Right kidney (tissue), 1 donor: ENCODE results near the gene PDE3B.
"Not testable (repeated sequence)": the region's sequence is repeated elsewhere in the genome, so short reads cannot be mapped to it uniquely, and the experiment has no call there.

ENCODE experiments used
- DNase-seq: peaks from one replicate; pipeline ENCODE4 v3.0.0-alpha.2; 2016

The PDE3B gene

DNA sequence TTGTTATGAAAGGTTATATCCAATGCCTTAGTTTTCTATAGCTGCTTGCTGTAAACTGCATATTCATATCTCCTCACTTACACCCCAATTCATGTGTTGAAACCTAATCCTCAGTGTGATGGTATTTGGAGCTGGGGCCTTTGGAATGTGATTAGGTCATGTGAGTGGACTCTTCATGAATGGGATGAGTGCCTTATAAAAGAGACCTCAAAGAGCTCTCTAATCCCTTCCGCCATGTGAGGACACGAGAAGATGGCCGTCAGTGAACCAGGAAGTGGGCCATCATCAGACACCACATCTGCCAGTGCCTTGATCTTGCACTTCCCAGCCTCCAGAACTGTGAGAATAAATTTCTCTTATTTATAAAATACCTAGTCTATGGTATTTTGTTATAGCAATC, 169.2 kb downstream of the PDE3B start:
- no peak for DNase-seq

DNA sequence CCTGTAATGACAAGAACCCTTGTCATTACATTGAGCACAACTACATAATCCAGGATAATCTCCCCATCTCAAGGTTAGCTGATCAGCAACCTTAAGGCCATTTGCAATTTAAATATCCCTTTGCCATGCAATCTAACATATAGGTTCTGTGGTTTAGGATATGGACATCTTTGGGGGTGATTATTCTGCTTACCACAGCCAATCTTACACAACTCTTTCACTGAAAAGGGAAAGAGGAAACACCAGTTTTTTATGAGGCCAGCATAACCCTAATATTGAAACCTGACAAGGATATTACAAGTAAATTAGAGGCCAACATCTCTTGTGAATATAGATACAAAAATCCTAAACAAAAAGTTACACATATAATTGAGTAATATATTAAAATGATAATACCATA, 169.9 kb downstream of the PDE3B start:
- DNase-seq, result no peak

DNA sequence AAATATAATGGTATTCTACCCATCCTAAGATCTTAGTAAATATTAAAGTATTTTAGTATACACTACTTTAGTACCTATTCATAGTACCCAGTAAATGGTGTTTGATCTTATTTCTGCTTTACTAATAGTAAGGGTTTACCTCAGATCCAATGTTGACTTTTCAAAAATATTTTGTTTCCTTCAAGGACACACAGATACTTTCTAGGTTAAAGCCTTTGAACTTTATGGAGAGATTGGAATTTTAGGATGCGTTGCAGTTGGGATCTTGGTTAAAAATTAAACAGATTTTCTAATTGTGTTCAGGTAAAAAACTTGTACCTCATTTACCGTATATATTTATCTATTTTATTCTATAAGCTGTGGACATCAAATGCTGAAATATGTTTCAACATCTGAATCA, 175.2 kb downstream of the PDE3B start:
- no peak for DNase-seq

DNA sequence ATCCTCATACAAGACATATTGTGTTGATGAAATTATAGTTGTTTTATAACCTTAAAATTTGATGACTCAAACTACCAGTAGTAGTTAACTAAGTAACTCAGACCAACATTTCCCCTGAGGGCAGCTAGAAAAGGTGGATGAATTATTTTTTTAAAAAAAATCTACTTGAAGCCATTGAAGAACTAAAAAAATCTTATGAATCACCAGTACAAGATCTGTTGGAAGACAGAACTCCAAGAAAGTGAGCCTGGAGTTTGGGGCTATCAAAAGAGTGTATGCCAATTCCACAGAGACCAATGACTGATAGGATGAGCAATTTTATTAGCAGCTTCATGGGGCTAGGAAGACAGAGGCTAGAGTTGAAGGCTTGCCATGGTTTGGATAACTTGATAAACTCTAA, 176.0 kb downstream of the PDE3B start:
- no peak for DNase-seq

DNA sequence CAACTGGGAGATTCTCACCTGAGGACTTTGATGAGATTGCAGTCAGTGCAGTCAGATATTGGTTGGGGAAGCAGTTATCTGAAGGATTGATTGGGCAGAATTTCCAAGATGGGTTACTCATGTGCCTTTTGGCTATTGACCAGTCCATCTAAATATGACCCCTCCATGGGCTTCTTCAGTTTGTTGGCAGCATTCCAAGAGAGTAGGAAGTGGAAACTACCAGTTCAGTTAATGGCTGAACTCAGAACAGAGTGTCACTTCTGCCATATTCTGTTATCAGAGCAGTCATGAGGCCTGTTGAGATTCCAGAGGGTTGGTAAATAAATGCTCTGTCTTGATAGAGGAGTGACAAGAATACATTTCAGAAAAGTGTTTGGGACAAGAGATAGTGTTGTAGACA, 177.4 kb downstream of the PDE3B start:
- DNase-seq, result no peak

DNA sequence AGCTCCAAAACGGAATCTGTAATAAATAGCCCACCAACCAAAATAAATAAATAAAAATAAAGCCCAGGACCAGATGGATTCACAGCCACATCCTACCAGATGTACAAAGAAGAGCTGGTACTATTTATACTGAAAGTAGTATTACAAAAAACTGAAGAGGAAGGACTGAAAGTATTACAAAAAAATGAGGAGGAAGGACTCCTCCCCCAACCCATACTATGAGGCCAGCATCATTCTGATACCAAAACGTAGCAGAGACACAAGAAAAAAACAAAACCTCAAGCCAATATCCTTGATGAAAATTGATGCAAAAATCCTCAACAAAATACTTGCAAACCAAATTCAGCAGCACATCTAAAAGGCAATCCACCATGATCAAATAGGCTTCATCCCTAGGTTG, 183.0 kb downstream of the PDE3B start:
- no peak for DNase-seq

DNA sequence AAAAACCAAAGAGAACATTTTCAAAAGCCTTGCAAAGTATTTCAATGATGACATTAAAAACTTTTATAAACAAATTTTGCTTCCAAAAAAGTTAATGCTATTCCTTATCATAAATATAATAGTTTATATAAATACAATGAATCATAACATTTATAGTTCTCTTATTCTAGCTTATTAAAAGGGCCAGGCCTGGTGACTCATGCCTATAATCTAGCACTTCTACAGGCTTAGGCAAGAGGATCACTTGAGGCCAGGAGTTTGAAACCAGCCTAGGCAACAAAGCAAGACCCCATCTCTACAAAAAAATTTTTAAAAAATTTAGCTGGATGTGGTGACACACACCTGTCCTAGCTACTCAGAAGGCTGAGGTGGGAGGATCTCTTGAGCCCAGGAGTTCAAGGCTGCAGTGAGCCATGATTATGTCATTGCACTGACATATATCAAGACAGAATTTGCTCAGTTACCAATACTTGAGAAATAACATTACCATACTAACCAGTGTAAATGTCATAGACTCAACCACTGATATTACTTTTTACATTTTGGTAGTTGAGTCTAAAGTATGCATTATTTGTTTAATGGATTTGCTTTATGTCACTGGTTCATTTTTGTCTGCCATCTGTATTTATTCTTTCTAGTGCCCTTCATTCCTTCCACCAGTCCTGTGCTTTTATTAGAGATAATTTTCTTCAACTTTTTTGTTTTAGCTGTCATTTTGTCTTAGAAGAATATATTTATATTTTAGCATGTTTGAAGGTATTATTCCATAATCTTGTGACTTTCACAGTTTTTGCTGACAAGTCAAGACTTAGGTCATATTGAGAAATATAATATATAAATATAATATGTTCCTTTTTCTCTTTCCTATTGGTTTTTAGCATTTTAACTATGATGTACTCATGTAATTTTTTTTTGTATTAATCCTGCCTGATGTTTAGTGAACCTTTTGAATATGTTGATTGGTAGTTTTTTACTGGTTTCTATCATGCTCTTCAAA, 192.2 kb downstream of the PDE3B start:
- no peak for DNase-seq

DNA sequence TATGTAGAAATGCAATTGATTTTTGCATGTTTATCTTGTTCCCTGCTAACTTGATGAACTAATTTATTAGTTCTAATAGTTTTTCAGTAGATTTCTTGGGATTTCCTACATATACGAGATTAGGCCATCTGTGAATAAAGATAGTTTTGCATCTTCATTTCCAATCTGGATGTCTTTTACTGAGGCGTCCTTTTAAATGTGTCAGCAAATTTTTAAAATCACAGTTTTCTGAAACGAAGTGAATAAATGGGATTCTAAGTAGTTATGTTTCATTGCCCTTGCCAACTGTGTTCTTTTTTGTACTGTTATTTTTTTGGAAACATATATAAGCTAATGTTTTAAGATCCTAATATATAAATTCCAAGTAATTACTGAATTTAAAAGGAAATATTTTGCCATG, 198.4 kb downstream of the PDE3B start:
- no peak for DNase-seq

DNA sequence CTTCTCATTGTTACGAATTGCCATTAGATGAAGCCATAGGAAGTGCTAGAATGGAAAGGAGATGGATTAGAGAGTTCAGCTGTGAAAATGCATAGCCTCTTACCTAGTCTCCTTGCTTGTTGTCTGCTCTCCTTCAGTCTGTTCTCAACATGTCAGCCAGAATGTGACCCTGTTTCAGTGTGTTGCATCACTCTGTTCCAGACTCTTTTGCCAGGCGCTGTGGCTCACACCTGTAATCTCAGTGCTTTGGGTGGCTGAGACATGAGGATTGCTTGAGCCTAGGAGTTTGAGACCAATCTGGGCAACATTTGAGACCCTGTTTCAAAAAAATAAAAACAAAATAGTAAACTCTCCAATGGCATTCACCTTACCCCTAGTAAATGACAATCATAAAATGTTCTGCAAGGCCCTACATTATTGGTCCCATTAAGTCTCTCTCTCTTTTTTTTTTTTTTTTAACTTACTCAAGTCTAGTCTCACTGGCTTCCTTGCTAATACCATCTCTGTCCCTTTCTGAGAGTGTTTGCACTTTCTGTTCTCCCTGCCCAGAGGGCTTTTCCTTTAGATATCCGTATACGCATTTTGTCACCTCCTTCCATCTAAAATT, 209.1 kb downstream of the PDE3B start:
- DNase-seq, result no peak

DNA sequence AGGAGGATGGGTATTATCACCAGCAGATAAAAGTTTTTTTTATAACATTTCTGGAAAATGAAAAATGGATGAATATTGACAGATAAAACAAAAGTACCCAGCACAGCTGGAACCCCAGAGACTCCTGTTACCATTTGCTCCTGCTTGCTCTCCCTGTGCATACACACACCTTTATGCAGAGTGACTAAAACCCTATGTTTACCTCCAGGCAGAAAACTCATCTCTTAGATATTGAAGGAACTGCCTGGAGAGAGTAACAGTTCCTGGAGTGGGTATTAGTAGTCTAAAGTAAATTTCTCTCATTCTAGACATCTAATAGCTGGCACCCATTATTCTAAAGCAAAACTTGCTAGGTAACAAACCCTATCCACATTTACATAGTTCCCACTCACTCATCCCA, 210.5 kb downstream of the PDE3B start:
- no peak for DNase-seq

DNA sequence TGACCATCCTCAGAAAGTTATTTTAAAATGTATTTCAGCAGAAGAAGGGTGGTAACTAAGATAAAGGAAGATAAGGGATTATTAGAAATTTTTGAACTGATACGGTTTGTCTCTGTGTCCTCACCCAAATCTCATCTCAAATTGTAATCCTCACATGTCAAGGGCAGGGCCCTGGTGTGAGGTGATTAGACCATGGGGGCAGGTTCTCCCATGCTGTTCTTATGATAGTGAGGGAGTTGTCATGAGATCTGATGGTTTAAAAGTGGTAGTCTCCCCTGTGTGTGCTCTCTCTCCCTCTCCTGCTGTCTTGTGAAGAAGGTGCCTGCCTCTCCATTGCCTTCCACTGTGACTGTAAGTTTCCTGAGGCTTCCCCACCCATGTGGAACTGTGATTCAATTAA, 212.3 kb downstream of the PDE3B start:
- no peak for DNase-seq

DNA sequence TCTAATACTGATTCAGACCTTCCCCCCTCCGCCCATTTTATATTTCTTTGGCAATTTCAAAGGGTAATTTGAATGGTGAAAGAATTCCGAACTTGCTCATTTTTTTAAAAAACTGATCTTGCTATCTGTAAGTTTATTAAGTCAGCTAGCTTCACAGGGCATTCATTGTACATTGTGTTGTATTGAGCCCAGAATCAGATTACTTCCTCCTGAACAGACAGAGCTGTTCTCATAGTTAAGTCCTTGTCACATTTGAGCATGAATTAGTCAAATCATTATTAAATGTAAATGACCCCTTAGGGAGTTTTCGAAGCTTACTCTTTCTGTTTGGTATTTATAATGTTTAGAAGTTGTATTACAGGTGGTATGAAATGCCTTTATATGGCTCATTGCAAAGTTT, 214.0 kb downstream of the PDE3B start:
- DNase-seq, result no peak

DNA sequence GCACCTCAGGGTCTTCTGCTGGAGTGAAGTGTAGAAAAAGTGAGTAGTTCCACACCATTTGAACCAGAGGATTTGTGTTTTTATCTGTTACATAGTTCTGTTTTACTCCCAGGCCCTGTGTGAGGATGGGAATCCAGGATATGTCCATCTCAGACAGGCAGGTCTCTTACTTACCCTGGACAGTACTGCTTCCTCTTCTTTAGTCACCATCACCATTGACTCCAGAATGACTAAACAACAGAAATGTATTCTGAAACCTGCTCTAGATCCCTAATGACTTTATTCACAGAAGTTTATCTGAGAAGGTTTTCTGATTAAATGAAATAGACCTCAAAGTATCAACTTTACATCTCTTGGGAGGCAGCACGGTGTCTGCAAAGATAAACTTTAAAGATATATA, 214.8 kb downstream of the PDE3B start:
- DNase-seq, result no peak

DNA sequence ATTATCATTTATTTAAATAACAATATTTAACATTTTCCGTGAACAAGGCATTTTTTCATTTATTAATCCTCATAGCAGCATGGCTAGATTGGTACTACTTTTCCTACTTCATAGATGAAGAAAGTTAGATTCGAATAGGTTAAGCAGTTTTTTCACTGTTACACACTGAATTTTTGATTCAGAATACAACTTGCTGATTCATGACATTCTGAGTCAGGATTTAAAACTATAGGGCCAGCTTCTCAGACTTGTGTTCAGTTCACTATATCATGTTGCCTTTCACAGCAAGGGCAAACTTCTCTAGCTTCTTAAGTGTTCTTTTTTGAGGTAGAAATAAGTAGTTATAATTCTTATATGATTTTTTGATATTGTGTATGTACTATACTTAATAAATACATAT, 216.9 kb downstream of the PDE3B start:
- no peak for DNase-seq

DNA sequence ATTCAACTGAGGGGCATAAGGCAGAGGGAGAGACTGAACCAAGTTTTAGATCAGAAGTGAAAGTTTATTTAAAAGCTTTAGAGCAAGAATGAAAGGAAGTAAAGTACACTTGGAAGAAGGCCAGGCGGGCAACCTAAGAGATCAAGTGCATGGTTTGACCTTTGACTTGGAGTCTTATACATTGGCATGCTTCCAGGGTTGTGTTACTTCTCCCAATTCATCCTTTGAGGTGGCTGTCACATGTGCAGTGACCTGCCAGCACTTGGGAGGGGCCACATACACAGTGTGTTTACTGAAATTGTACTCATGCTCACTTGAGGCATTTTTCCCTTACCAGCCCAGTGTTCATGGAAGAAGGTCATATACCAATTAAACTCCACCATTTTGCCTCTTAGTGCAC, 218.1 kb downstream of the PDE3B start:
- DNase-seq, result no peak

DNA sequence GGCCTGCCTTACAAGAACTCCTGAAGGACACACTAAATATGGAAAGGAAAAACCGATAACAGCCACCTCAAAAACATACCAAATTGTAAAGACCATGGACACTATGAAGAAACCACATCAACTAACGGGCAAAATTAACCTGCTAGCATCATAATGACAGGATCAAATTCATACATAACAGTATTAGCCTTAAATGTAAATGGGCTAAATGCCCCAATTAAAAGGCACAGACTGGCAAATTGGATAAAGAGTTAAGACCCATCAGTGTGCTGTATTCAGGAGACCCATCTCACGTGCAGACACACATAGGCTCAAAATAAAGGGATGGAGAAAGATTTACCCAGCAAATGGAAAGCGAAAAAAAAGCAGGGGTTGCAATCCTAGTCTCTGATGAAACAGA, 220.2 kb downstream of the PDE3B start:
- DNase-seq, result not testable (repeated sequence)

DNA sequence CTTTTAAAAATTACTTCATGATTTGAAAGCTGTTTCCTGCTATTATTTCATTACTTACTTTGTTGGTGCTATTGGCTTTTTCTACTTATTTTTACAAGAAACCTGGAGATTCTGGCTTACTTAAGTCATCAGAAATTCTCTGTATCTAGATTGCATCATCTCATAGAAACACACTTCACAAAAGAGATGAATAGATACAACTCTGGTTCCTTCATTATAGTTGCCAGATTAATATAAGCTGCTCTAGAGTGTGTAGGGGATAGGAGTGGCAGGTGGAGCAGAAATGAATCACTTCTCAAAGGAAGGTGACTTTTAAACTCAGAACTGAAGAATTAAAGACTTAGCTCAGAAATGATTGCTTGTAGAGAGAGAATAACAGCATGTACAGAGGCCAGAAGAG, 228.4 kb downstream of the PDE3B start:
- DNase-seq, result no peak

DNA sequence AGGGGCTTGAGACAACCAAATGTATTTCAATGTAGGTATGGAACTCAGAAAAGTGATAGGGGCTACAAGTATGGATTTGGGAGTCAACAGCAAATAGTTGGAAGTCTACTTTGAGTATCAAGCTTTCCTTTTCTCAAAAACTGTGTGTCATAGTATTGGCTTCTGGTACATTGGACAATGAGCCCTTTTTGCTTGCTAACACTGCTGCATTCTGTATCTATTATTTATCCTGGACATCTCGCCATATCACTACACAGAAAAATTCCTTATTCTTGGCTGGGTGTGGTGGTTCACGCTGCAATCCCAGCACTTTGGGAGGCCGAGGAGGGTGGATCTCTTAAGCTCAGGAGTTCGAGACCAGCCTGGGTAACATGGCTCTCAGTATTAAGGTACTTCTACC, 230.0 kb downstream of the PDE3B start:
- no peak for DNase-seq

DNA sequence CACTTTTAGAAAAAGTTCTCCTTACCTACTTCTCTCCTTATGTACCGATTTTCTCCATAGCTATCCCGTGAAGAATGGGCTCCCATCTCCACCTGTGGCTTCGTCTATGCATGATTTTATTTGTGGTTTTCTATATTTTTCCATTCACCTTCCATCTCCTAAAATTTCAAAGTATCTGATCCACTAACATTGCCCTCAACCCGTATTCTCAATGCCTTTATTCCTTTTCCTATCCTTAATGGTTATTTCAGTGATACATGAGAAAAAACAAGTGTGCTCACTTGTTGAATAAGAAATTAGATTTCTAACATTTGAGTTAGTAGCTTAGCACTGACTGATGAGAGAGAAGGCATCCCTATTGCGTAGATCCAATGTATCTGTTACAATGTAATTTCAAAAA, 231.6 kb downstream of the PDE3B start:
- no peak for DNase-seq

DNA sequence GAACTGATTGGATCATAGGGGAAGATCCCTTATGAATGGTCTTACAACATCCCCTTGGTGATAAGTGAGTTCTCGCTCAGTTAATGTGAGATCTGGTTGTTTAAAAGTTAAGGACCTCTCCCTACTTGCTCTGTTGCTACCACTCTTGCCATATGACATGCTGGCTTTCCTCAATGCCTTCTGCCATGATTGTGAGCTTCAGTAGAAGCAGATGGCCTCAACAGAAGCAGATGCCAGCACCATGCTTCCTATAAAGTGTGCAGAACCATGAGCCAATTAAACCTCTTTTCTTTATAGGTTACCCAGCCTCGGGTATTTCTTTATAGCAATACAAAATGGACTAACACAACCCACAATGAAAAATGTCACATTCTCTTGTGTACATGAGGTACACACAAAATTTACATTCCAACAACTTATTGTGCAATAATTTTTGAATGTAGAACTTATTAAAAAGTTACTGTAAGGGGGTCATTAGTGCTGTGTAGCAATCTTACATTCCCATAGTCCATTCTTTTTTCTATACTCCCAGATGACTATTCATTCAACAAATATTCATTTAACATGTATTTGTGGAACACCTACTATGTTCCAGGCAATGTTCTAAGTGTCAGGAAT, 238.1 kb downstream of the PDE3B start:
- DNase-seq, result no peak

DNA sequence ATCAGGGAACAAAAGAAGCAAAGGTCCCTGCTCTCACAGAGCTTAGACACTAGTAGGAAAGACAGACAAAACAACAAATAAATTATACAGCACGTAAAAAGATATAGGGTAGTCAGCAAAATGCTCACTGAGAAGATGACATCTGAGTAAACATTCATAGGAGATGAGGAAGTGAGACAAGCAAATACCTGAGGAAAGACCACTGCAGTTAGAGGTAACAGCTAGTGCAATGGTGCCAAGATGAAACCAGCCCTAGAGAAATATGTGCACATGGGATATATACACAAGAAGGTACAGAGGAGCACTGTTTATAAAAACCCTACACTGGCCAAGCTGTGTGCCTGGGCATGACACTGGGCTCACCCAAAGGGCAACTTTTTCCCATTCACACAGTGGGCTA, 238.6 kb downstream of the PDE3B start:
- DNase-seq, result no peak

DNA sequence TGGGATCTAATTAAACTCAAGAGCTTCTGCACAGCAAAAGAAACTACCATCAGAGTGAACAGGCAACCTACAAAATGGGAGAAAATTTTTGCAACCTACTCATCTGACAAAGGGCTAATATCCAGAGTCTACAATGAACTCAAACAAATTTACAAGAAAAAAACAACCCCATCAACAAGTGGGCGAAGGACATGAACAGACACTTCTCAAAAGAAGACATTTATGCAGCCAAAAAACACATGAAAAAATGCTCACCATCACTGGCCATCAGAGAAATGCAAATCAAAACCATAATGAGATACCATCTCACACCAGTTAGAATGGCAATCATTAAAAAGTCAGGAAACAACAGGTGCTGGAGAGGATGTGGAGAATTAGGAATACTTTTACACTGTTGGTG, 240.1 kb downstream of the PDE3B start:
- DNase-seq, result not testable (repeated sequence)

DNA sequence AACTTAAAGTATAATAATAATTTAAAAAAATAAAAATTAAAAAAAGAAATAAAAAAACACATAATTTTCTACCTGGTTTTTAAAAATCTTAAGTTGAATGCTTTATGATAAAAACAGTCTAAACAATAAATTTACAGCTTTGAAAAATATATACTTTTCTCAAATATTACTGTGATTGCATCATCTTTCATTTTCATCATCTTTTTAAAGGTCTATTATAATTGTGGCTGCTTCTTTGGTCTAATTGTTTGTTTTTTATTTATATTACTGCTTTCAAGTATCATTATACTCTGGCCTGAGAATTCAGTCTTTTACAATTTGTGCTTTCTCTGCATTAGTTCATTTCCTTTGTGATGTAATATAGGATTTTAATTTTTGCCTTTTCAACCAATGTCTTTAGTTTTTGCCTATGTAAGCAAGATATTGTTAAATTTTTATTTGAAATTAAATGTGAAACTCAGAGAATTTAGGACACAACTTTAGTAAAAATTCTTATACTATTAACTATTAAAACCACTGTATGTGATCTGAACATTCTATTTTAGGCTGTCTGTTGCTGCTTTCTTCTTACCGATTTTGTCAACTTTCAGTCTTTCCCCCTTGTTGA, 241.2 kb downstream of the PDE3B start:
- no peak for DNase-seq
